ENCODE data around the gene PTEN. TPM values are rescaled to one million over a fixed set of nuclear protein-coding genes. Genes with fewer than 3 reads are reported as not detected.

Gene PTEN
- total and polyA plus RNA-seq, 2 experiments from 2014 or later, result 32.8 to 128 TPM

- peak overlapping the region; percentile 3 for H3K27ac ChIP-seq
- H3K36me3 ChIP-seq (replicated peaks; ENCODE audit: insufficient read depth, low read depth), result no peaks in the 10 kb centered on the region
- H3K9me2 ChIP-seq (replicated peaks; ENCODE audit: insufficient read depth), result no peaks in the 10 kb centered on the region
- H3K79me2 ChIP-seq, result peaks cover 4% of the 10 kb centered on the region
- no peaks in the 10 kb centered on the region for H3K4me1 ChIP-seq (ENCODE audit: insufficient read depth)
- TF ChIP-seq EZH2 (IDR thresholded peaks at IDR 0.05; ENCODE audit: borderline replicate concordance), result no peak
- no peak for TF ChIP-seq CTCF (IDR thresholded peaks at IDR 0.05; ENCODE audit: poor library complexity)
- TF ChIP-seq EZH2phosphoT487 (IDR thresholded peaks at IDR 0.05; ENCODE audit: low read depth, severe bottlenecking, unreplicated experiment), result no peak
- no peak overlapping the region for H3K4me3 ChIP-seq
- no peak overlapping the region for H3K4me2 ChIP-seq
- H2AFZ ChIP-seq, result no peak overlapping the region
- WGBS (ENCODE audit: low lambda C conversion rate, missing lambda C conversion rate), result 48% methylated on average over 2 of the region's 2 CpGs
- H4K20me1 ChIP-seq (ENCODE audit: insufficient read depth, poor library complexity, severe bottlenecking), result no peaks in the 10 kb centered on the region
- H3K27me3 ChIP-seq, result no peaks in the 10 kb centered on the region
- H3K9me3 ChIP-seq (ENCODE audit: low read depth), result no peaks in the 10 kb centered on the region
- DNase-seq (ENCODE audit: low spot score), result no peak
Observed at GRCh38 chr10:87961314-87961713, 97.9 kb downstream of the PTEN start.

- 82% methylated on average over 2 of the region's 2 CpGs for WGBS (ENCODE audit: low lambda C conversion rate, missing lambda C conversion rate)
- Histone ChIP-seq H3K27me3 (no peaks in the 10 kb centered on the region), H3K79me2 (no peaks in the 10 kb centered on the region), H3K4me3 (no peak overlapping the region), H4K20me1 (ENCODE audit: insufficient read depth, poor library complexity, severe bottlenecking) (no peaks in the 10 kb centered on the region), H3K4me1 (ENCODE audit: insufficient read depth) (no peaks in the 10 kb centered on the region), H3K4me2 (no peak overlapping the region), H3K36me3 (replicated peaks; ENCODE audit: insufficient read depth, low read depth) (no peaks in the 10 kb centered on the region), H2AFZ (no peak overlapping the region), H3K27ac (no peak overlapping the region), H3K9me3 (ENCODE audit: low read depth) (no peaks in the 10 kb centered on the region), H3K9me2 (replicated peaks; ENCODE audit: insufficient read depth) (no peaks in the 10 kb centered on the region)
- DNase-seq (ENCODE audit: low spot score), result no peak
- TF ChIP-seq EZH2 (IDR thresholded peaks at IDR 0.05; ENCODE audit: borderline replicate concordance), result no peak
Observed at GRCh38 chr10:87966459-87966858, 103.0 kb downstream of the PTEN start.

DNA sequence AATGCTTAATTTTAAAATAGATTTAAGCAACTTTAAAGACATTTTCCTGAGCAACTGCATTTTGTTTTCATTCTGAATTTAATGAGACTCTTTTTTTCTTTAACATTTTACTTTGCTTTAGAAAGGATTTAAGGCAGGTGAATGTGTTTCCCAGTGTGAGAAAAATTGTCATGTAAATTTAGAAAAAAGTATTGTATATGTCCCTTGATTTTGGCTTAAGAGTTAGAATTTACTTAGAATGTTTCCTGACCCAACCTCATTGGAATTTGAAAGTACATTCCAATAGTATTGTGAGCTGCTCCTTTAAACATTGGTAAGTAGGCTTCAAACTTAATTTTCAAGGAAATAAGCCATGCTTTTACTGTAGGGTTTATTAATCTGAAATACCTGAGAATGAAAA, 110.2 kb downstream of the PTEN start:
- no peak for DNase-seq (ENCODE audit: low spot score)
- no peak overlapping the region for H3K4me3 ChIP-seq
- no peaks in the 10 kb centered on the region for H3K4me1 ChIP-seq (ENCODE audit: insufficient read depth)
- TF ChIP-seq EZH2phosphoT487 (IDR thresholded peaks at IDR 0.05; ENCODE audit: low read depth, severe bottlenecking, unreplicated experiment) (no peak), CTCF (IDR thresholded peaks at IDR 0.05; ENCODE audit: poor library complexity) (no peak), EZH2 (IDR thresholded peaks at IDR 0.05; ENCODE audit: borderline replicate concordance) (no peak)
- no peaks in the 10 kb centered on the region for H3K9me3 ChIP-seq (ENCODE audit: low read depth)
- no peak overlapping the region for H3K27ac ChIP-seq
- H2AFZ ChIP-seq, result no peak overlapping the region
- H4K20me1 ChIP-seq (ENCODE audit: insufficient read depth, poor library complexity, severe bottlenecking), result no peaks in the 10 kb centered on the region
- H3K9me2 ChIP-seq (replicated peaks; ENCODE audit: insufficient read depth), result no peaks in the 10 kb centered on the region
- H3K27me3 ChIP-seq, result no peaks in the 10 kb centered on the region
- no peak overlapping the region for H3K4me2 ChIP-seq
- H3K36me3 ChIP-seq (replicated peaks; ENCODE audit: insufficient read depth, low read depth), result no peaks in the 10 kb centered on the region
- H3K79me2 ChIP-seq, result no peaks in the 10 kb centered on the region

- TF ChIP-seq EZH2 (IDR thresholded peaks at IDR 0.05; ENCODE audit: borderline replicate concordance) (no peak), CTCF (IDR thresholded peaks at IDR 0.05; ENCODE audit: poor library complexity) (no peak), EZH2phosphoT487 (IDR thresholded peaks at IDR 0.05; ENCODE audit: low read depth, severe bottlenecking, unreplicated experiment) (no peak)
- H4K20me1 ChIP-seq (ENCODE audit: insufficient read depth, poor library complexity, severe bottlenecking), result no peaks in the 10 kb centered on the region
- no peaks in the 10 kb centered on the region for H3K36me3 ChIP-seq (replicated peaks; ENCODE audit: insufficient read depth, low read depth)
- no peak overlapping the region for H3K4me3 ChIP-seq
- no peaks in the 10 kb centered on the region for H3K9me2 ChIP-seq (replicated peaks; ENCODE audit: insufficient read depth)
- WGBS (ENCODE audit: low lambda C conversion rate, missing lambda C conversion rate), result 74% methylated on average over 3 of the region's 3 CpGs
- no peak overlapping the region for H2AFZ ChIP-seq
- no peaks in the 10 kb centered on the region for H3K4me1 ChIP-seq (ENCODE audit: insufficient read depth)
- no peaks in the 10 kb centered on the region for H3K9me3 ChIP-seq (ENCODE audit: low read depth)
- no peaks in the 10 kb centered on the region for H3K79me2 ChIP-seq
- H3K27me3 ChIP-seq, result no peaks in the 10 kb centered on the region
- H3K27ac ChIP-seq, result no peak overlapping the region
- DNase-seq (ENCODE audit: low spot score), result no peak
- no peak overlapping the region for H3K4me2 ChIP-seq
Observed at GRCh38 chr10:87974130-87974529, 110.7 kb downstream of the PTEN start.

Data from hepatocyte (in vitro differentiated cells).